HepG2 (cell line): ENCODE data around the gene GRM7. TPM values are rescaled to one million over a fixed set of nuclear protein-coding genes. Genes with fewer than 3 reads are reported as not detected.
A peak's percentile ranks its signal among the peaks of the same experiment; 100 is the strongest.

Source experiments
- ATAC-seq: fragments of 200-7000 bp; cut with Tn5 transposase; 3 replicates; pipeline ENCODE4 v1.9.1; 2020; ENCODE audit warnings: mild to moderate bottlenecking, moderate library complexity
- BruUV-seq: library from RNA; stranded (reverse); fragments of 400-500 nt; replicated peaks from 2 replicates; lab custom pipeline; 2021; lab: Mats Ljungman, UMichigan
- CTCF ChIA-PET: fragments of 300-600 bp; formaldehyde crosslinking; extraction: SDS; loops from one replicate; lab custom pipeline; 2021; ENCODE audit warnings: low total read pairs, inconsistent platforms, low intra/inter-chr PET ratio; lab: Yijun Ruan, JAX
- POLR2A ChIA-PET: fragments of 350-600 bp; sonication (Branson Sonifier 250); formaldehyde crosslinking; loops from one replicate; lab custom pipeline; 2020; ENCODE audit warnings: antibody characterized with exemption, inconsistent platforms; lab: Yijun Ruan, JAX
- DNase-seq: peaks from one replicate; pipeline ENCODE4 v3.0.0-alpha.2; 2015; ENCODE audit warnings: low spot score
- FAIRE-seq: peaks from 3 replicates; lab custom pipeline; 2011; peaks lifted over from hg19 to GRCh38; lab: Jason Lieb, UNC
- H2AFZ ChIP-seq: one replicate; pipeline ENCODE4 v1.6.1; 2011; ENCODE audit warnings: low read length, inconsistent platforms
- H3K27ac ChIP-seq: fragments of 300-600 bp; 3 replicates; pipeline ENCODE4 v1.8.0; 2011; ENCODE audit warnings: mixed run types, mild to moderate bottlenecking, mixed read lengths, low read length, inconsistent platforms; ENCODE audit not compliant: insufficient read depth; ENCODE audit errors: extremely low read length
- H3K27me3 ChIP-seq, 2 experiments: fragments of 200-600 bp in 1 of 2; 2 replicates in 1 of 2; 3 replicates in 1 of 2; pipeline versions ENCODE4 v1.6.0 to v1.8.0; 2011; ENCODE audit warnings: low read length in 2 of 2, mild to moderate bottlenecking in 2 of 2, moderate library complexity in 2 of 2, inconsistent platforms in 1 of 2; ENCODE audit not compliant: insufficient read depth in 2 of 2, control insufficient read depth in 1 of 2
- H3K36me3 ChIP-seq, 2 experiments: fragments of 200-600 bp in 1 of 2; replicated peaks in 1 of 2; 2 replicates in 1 of 2; 3 replicates in 1 of 2; pipeline versions ENCODE4 v1.5.1 to v1.8.0; 2011; ENCODE audit warnings: low read length in 2 of 2, inconsistent platforms in 1 of 2; ENCODE audit not compliant: insufficient read depth in 2 of 2, control insufficient read depth in 1 of 2
- H3K4me1 ChIP-seq: 2 replicates; pipeline ENCODE4 v1.5.1; 2012; ENCODE audit warnings: low read length, inconsistent platforms; ENCODE audit not compliant: insufficient read depth
- H3K4me2 ChIP-seq: 2 replicates; pipeline ENCODE4 v1.6.0; 2011; ENCODE audit warnings: low read depth, low read length, inconsistent platforms
- H3K4me3 ChIP-seq, 3 experiments: fragments of 200-600 bp in 1 of 3; sonication (generic), shearing (Covaris generic) in 1 of 3; replicated peaks in 1 of 3; 2 replicates each; pipeline ENCODE4 v1.5.1; 2011 to 2016; ENCODE audit warnings: low read length in 3 of 3, inconsistent platforms in 2 of 3, low read depth in 2 of 3, mild to moderate bottlenecking in 2 of 3, control low read depth in 1 of 3, mixed read lengths in 1 of 3; ENCODE audit not compliant: insufficient read depth in 1 of 3
- H3K79me2 ChIP-seq: one replicate; pipeline ENCODE4 v1.6.1; 2011; ENCODE audit warnings: low read length, inconsistent platforms; ENCODE audit not compliant: insufficient read depth
- H3K9ac ChIP-seq: 2 replicates; pipeline ENCODE4 v1.6.0; 2011; ENCODE audit warnings: mild to moderate bottlenecking, low read depth, low read length, inconsistent platforms; ENCODE audit not compliant: insufficient read depth
- H3K9me3 ChIP-seq: 2 replicates; pipeline ENCODE4 v1.5.1; 2012; ENCODE audit warnings: mild to moderate bottlenecking, low read length
- H4K20me1 ChIP-seq: 2 replicates; pipeline ENCODE4 v1.6.0; 2011; ENCODE audit warnings: inconsistent platforms, mild to moderate bottlenecking, low read length, moderate library complexity; ENCODE audit not compliant: insufficient read depth
- CBFB ChIP-seq: sonication (generic); formaldehyde crosslinking; IDR thresholded peaks from 2 replicates; pipeline ENCODE4 v1.4.0; 2020; ENCODE audit warnings: missing genetic modification reagents
- GTF3A ChIP-seq: sonication (generic); formaldehyde crosslinking; conservative IDR thresholded peaks from 2 replicates; pipeline ENCODE4 v1.4.0; 2020; ENCODE audit warnings: mild to moderate bottlenecking, missing genetic modification reagents
- HNRNPK ChIP-seq: fragments of 200-400 bp; formaldehyde crosslinking; IDR thresholded peaks from 2 replicates; pipeline ENCODE4 v1.6.1; 2018; ENCODE audit warnings: low read length, low read depth, moderate library complexity, mild to moderate bottlenecking; ENCODE audit not compliant: poor library complexity, severe bottlenecking
- MAFK ChIP-seq, 2 experiments: IDR thresholded peaks in 1 of 2; conservative IDR thresholded peaks in 1 of 2; 2 replicates each; pipeline ENCODE4 v1.6.1; 2011; ENCODE audit warnings: improper control_type of control experiment in 2 of 2, low read length in 2 of 2
- MATR3 ChIP-seq: sonication (generic); formaldehyde crosslinking; IDR thresholded peaks from 2 replicates; pipeline ENCODE4 v1.4.0; 2020; ENCODE audit warnings: missing genetic modification reagents
- NFYC ChIP-seq: IDR thresholded peaks from 2 replicates; pipeline ENCODE4 v1.6.1; 2016; ENCODE audit warnings: missing genetic modification reagents, missing compliant biosample characterization
- RELA ChIP-seq: sonication (generic); formaldehyde crosslinking; IDR thresholded peaks from 2 replicates; pipeline ENCODE4 v1.4.0; 2020; ENCODE audit warnings: missing genetic modification reagents
- SP1 ChIP-seq, 2 experiments: fragments of 450-650 bp in 1 of 2; sonication (generic) in 1 of 2; formaldehyde crosslinking in 1 of 2; IDR thresholded peaks; 2 replicates each; pipeline versions ENCODE4 v1.4.0 to v1.6.1; 2016 to 2020; ENCODE audit warnings: missing genetic modification reagents in 1 of 2
- ZBTB21 ChIP-seq: sonication (generic); formaldehyde crosslinking; IDR thresholded peaks from 2 replicates; pipeline ENCODE4 v1.4.0; 2020; ENCODE audit warnings: missing genetic modification reagents
- ZFP90 ChIP-seq: sonication (generic); formaldehyde crosslinking; IDR thresholded peaks from 2 replicates; pipeline ENCODE4 v1.8.0; 2022; ENCODE audit warnings: missing genetic modification reagents, mild to moderate bottlenecking, inconsistent platforms, borderline replicate concordance
- ZFY ChIP-seq: sonication (generic); formaldehyde crosslinking; IDR thresholded peaks from 2 replicates; pipeline ENCODE4 v1.4.0; 2020; ENCODE audit warnings: missing genetic modification reagents
- ZNF337 ChIP-seq: sonication (generic); formaldehyde crosslinking; IDR thresholded peaks from 2 replicates; pipeline ENCODE4 v1.5.1; 2020; ENCODE audit warnings: missing genetic modification reagents, low read depth, mild to moderate bottlenecking, borderline replicate concordance
- ZNF367 ChIP-seq: sonication (generic); formaldehyde crosslinking; IDR thresholded peaks from 2 replicates; pipeline ENCODE4 v1.4.0; 2020; ENCODE audit warnings: missing genetic modification reagents, borderline replicate concordance
- ZNF549 ChIP-seq: sonication (generic); formaldehyde crosslinking; IDR thresholded peaks from 2 replicates; pipeline ENCODE4 v1.5.0; 2020; ENCODE audit warnings: missing genetic modification reagents
- ZNF724P ChIP-seq: sonication (generic); formaldehyde crosslinking; IDR thresholded peaks from 2 replicates; pipeline ENCODE4 v1.8.0; 2022; ENCODE audit warnings: missing genetic modification reagents, borderline replicate concordance
- ZNF773 ChIP-seq: sonication (generic); formaldehyde crosslinking; IDR thresholded peaks from 2 replicates; pipeline ENCODE4 v1.4.0; 2020; ENCODE audit warnings: missing genetic modification reagents, borderline replicate concordance
- ZNF776 ChIP-seq: sonication (generic); formaldehyde crosslinking; IDR thresholded peaks from 2 replicates; pipeline ENCODE4 v1.4.0; 2020; ENCODE audit warnings: mild to moderate bottlenecking, missing genetic modification reagents
- ZNF792 ChIP-seq: IDR thresholded peaks from 2 replicates; pipeline ENCODE4 v1.6.1; 2016
- WGBS: methylation state at CpG from one replicate; pipeline ENCODE4 v1.1.6; 2017; ENCODE audit warnings: low lambda C conversion rate; 5-methylcytosine and 5-hydroxymethylcytosine counted together
- in situ Hi-C: cut with HindIII; loops from 2 replicates; pipeline ENCODE4 v1.10.0; 2017; ENCODE audit warnings: low pct_unique_long_range_greater_than_20kb; ENCODE audit not compliant: extremely low pct_ligation_motif_present
- intact Hi-C: fragments of 100-400 bp; cut with micrococcal nuclease; formaldehyde crosslinking; loops from one replicate; pipeline ENCODE4 v1.10.0; 2022; ENCODE audit not compliant: unreplicated experiment
- polyA plus RNA-seq, 8 experiments: library from polyadenylated mRNA; depleted of rRNA in 3 of 8; stranded (reverse) in 7 of 8; unstranded in 1 of 8; fragments of >200 nt; fragmentation: Illumina TruSeq in 4 of 8; extraction: Trizol in 4 of 8; gene quantifications; 2 replicates each; pipeline versions ENCODE4 v1.2.1 to v1.2.3, GENCODE V29; 2011 to 2016; ENCODE audit warnings: low read depth in 4 of 8, missing spikeins in 1 of 8, mixed read lengths in 1 of 8; ENCODE audit not compliant: insufficient read depth in 1 of 8
- total RNA-seq, 5 experiments: library from RNA; depleted of rRNA; stranded (reverse); fragments of >200 nt; fragmentation: Illumina TruSeq; extraction: Trizol; gene quantifications; 2 replicates each; pipeline ENCODE4 v1.2.3, GENCODE V29; 2016; ENCODE audit warnings: low read depth in 1 of 5
- TF ChIP-seq, protein P1 (sequence below): sonication (generic); formaldehyde crosslinking; IDR thresholded peaks from 2 replicates; pipeline ENCODE4 v1.4.0; 2020; ENCODE audit warnings: missing genetic modification reagents; ENCODE audit errors: not compliant biosample characterization
- TF ChIP-seq, protein P2 (sequence below): sonication (generic); formaldehyde crosslinking; conservative IDR thresholded peaks from 2 replicates; pipeline ENCODE4 v1.8.0; 2022; ENCODE audit warnings: mild to moderate bottlenecking, moderate library complexity, missing genetic modification reagents

GRM7 gene
- total and polyA plus RNA-seq, 2 of the 13 experiments (the other 11 are each of a cell fraction or from before 2014, with no cell fraction given), result not detected

DNA sequence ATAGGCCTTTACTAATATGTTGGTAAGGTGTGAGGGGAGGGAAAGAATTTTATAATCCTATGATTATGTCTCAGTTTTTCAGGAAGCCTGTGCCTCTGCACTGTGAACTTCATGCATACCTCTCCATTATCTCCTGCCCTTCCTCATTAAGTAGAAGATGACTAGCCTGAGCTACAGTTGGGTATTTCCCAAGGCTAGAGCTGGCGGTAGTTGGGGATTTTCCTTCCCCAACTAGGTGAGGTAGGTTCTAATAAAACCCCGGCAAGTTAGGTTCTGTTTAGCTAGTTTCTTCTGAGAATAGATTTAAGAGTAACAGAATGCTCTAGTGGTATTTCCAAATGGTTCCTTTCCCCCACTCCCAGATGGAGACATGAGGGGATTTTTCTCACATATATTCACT lies 414.5 kb downstream of the GRM7 start:
- ChIA-PET CTCF (no interaction called here), POLR2A (no interaction called here)
- ATAC-seq (no peak), DNase-seq (no peak), FAIRE-seq (no peak)
- no TSS peak for BruUV-seq
- Histone ChIP-seq H3K27me3 (no peaks in the 10 kb centered on the region), H3K36me3 (no peaks in the 10 kb centered on the region), H2AFZ (no peak overlapping the region), H3K4me3 (no peak overlapping the region), H3K79me2 (no peaks in the 10 kb centered on the region), H3K27ac (no peak overlapping the region), H4K20me1 (no peaks in the 10 kb centered on the region), H3K9me3 (peaks cover 50% of the 10 kb centered on the region), H3K9ac (no peak overlapping the region), H3K4me1 (no peaks in the 10 kb centered on the region), H3K4me2 (no peak overlapping the region)
- intact Hi-C loops, result no loop called here
- in situ Hi-C loops, result no loop called here
- WGBS, result 21% methylated on average over 2 of the region's 2 CpGs
- TF ChIP-seq GTF3A (CRISPR knock-in tag) (no peak), RELA (CRISPR knock-in tag) (no peak), ZNF337 (CRISPR knock-in tag) (no peak), CBFB (CRISPR knock-in tag) (no peak), ZNF549 (CRISPR knock-in tag) (no peak), ZNF367 (no peak), ZFY (CRISPR knock-in tag) (no peak), NFYC (CRISPR knock-in tag) (no peak), ZNF773 (CRISPR knock-in tag) (no peak)
- TF ChIP-seq, protein P1, sequence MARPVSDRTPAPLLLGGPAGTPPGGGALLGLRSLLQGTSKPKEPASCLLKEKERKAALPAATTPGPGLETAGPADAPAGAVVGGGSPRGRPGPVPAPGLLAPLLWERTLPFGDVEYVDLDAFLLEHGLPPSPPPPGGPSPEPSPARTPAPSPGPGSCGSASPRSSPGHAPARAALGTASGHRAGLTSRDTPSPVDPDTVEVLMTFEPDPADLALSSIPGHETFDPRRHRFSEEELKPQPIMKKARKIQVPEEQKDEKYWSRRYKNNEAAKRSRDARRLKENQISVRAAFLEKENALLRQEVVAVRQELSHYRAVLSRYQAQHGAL (CRISPR knock-in tag), result no peak

GRCh38 chr3:7280318-7280717 lies 419.4 kb downstream of the GRM7 start:
- H2AFZ ChIP-seq, result no peak overlapping the region
- in situ Hi-C loops, result no loop called here
- H3K4me2 ChIP-seq, result no peak overlapping the region
- H3K79me2 ChIP-seq, result no peaks in the 10 kb centered on the region
- no peak overlapping the region for H3K27ac ChIP-seq
- DNase-seq (no peak), ATAC-seq (no peak), FAIRE-seq (no peak)
- no TSS peak for BruUV-seq
- H4K20me1 ChIP-seq, result no peaks in the 10 kb centered on the region
- H3K4me3 ChIP-seq, result no peak overlapping the region
- ChIA-PET CTCF (no interaction called here), POLR2A (no interaction called here)
- peaks cover 46% of the 10 kb centered on the region for H3K9me3 ChIP-seq
- H3K27me3 ChIP-seq, result no peaks in the 10 kb centered on the region
- H3K36me3 ChIP-seq, result no peaks in the 10 kb centered on the region
- no peaks in the 10 kb centered on the region for H3K4me1 ChIP-seq
- intact Hi-C loops, result no loop called here
- WGBS, result 0% methylated on average over 4 of the region's 4 CpGs
- H3K9ac ChIP-seq, result no peak overlapping the region
- TF ChIP-seq ZFP90 (CRISPR knock-in tag), result no peak
- TF ChIP-seq, protein P2, sequence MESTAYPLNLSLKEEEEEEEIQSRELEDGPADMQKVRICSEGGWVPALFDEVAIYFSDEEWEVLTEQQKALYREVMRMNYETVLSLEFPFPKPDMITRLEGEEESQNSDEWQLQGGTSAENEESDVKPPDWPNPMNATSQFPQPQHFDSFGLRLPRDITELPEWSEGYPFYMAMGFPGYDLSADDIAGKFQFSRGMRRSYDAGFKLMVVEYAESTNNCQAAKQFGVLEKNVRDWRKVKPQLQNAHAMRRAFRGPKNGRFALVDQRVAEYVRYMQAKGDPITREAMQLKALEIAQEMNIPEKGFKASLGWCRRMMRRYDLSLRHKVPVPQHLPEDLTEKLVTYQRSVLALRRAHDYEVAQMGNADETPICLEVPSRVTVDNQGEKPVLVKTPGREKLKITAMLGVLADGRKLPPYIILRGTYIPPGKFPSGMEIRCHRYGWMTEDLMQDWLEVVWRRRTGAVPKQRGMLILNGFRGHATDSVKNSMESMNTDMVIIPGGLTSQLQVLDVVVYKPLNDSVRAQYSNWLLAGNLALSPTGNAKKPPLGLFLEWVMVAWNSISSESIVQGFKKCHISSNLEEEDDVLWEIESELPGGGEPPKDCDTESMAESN (CRISPR knock-in tag), result no peak
- TF ChIP-seq ZBTB21 (CRISPR knock-in tag), result no peak
- TF ChIP-seq MATR3 (CRISPR knock-in tag), result no peak
- no peak for TF ChIP-seq ZNF724P
- TF ChIP-seq SP1 (IDR thresholded peaks at IDR 0.05), result no peak
- TF ChIP-seq SP1 (CRISPR knock-in tag; IDR thresholded peaks at IDR 0.05), result no peak
- no peak for TF ChIP-seq ZNF792
- TF ChIP-seq HNRNPK, result no peak
- no peak for TF ChIP-seq ZNF776 (CRISPR knock-in tag)
- TF ChIP-seq MAFK (conservative IDR thresholded peaks at IDR 0.05 in 1 of 2, IDR thresholded peaks at IDR 0.05 in 1 of 2; ENCODE audit: low read length in 2 of 2), result peak; percentile 24 to 68; a peak in 3 of 4 replicates
